Liver (tissue), 3 donors: ENCODE measurements around the gene FRMD4A.

Experiments
- ATF3 ChIP-seq: IDR thresholded peaks from 2 replicates; pipeline ENCODE4 v1.6.1; 2016; ENCODE audit warnings: antibody characterized with exemption
- CTCF ChIP-seq: fragments of 150-350 bp; IDR thresholded peaks from 2 replicates; pipeline ENCODE4 v1.5.1; 2017; ENCODE audit warnings: improper control_type of control experiment, low read depth, low read length; ENCODE audit not compliant: missing input control
- EGR1 ChIP-seq, 2 donors: IDR thresholded peaks; 2 replicates each; pipeline ENCODE4 v1.6.1; 2016 to 2018; ENCODE audit warnings: antibody characterized with exemption in 2 of 2, low read depth in 2 of 2
- GABPA ChIP-seq, 2 donors: IDR thresholded peaks in 1 of 2; conservative IDR thresholded peaks in 1 of 2; 2 replicates each; pipeline ENCODE4 v1.6.1; 2016; ENCODE audit warnings: antibody characterized with exemption in 2 of 2, mild to moderate bottlenecking in 1 of 2, moderate library complexity in 1 of 2
- HNF4A ChIP-seq, 2 donors: conservative IDR thresholded peaks; 2 replicates each; pipeline ENCODE4 v1.6.1; 2016; ENCODE audit warnings: antibody characterized with exemption in 2 of 2, mild to moderate bottlenecking in 2 of 2
- HNF4G ChIP-seq: IDR thresholded peaks from 2 replicates; pipeline ENCODE4 v1.6.1; 2016; ENCODE audit warnings: antibody characterized with exemption
- JUND ChIP-seq, 2 donors: IDR thresholded peaks; 2 replicates each; pipeline ENCODE4 v1.6.1; 2016; ENCODE audit warnings: antibody characterized with exemption in 2 of 2
- MAX ChIP-seq: IDR thresholded peaks from 2 replicates; pipeline ENCODE4 v1.6.1; 2016; ENCODE audit warnings: antibody characterized with exemption
- NR2F2 ChIP-seq: IDR thresholded peaks from 2 replicates; pipeline ENCODE4 v1.6.1; 2016; ENCODE audit warnings: antibody characterized with exemption
- RAD21 ChIP-seq, 2 donors: IDR thresholded peaks; 2 replicates each; pipeline ENCODE4 v1.6.1; 2016; ENCODE audit warnings: antibody characterized with exemption in 2 of 2, mild to moderate bottlenecking in 2 of 2
- TAF1 ChIP-seq: conservative IDR thresholded peaks from 2 replicates; pipeline ENCODE4 v1.6.1; 2016; ENCODE audit warnings: antibody characterized with exemption, mild to moderate bottlenecking
- YY1 ChIP-seq: IDR thresholded peaks from 2 replicates; pipeline ENCODE4 v1.6.1; 2016; ENCODE audit warnings: antibody characterized with exemption, mild to moderate bottlenecking
- ZBTB33 ChIP-seq: IDR thresholded peaks from 2 replicates; pipeline ENCODE4 v1.6.1; 2016; ENCODE audit warnings: antibody characterized with exemption
- TF ChIP-seq, protein P1 (sequence below): IDR thresholded peaks from 2 replicates; pipeline ENCODE4 v1.6.1; 2016; ENCODE audit warnings: antibody characterized with exemption, mild to moderate bottlenecking
- donor health status: healthy.
- donor health status: healthy.

GRCh38 chr10:13930120-13930519 lies 400.6 kb downstream of the FRMD4A start:
- TF ChIP-seq, protein P1, sequence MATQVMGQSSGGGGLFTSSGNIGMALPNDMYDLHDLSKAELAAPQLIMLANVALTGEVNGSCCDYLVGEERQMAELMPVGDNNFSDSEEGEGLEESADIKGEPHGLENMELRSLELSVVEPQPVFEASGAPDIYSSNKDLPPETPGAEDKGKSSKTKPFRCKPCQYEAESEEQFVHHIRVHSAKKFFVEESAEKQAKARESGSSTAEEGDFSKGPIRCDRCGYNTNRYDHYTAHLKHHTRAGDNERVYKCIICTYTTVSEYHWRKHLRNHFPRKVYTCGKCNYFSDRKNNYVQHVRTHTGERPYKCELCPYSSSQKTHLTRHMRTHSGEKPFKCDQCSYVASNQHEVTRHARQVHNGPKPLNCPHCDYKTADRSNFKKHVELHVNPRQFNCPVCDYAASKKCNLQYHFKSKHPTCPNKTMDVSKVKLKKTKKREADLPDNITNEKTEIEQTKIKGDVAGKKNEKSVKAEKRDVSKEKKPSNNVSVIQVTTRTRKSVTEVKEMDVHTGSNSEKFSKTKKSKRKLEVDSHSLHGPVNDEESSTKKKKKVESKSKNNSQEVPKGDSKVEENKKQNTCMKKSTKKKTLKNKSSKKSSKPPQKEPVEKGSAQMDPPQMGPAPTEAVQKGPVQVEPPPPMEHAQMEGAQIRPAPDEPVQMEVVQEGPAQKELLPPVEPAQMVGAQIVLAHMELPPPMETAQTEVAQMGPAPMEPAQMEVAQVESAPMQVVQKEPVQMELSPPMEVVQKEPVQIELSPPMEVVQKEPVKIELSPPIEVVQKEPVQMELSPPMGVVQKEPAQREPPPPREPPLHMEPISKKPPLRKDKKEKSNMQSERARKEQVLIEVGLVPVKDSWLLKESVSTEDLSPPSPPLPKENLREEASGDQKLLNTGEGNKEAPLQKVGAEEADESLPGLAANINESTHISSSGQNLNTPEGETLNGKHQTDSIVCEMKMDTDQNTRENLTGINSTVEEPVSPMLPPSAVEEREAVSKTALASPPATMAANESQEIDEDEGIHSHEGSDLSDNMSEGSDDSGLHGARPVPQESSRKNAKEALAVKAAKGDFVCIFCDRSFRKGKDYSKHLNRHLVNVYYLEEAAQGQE = no peak
- TF ChIP-seq ZBTB33 = no peak
- no peak for TF ChIP-seq CTCF
- TF ChIP-seq YY1 = no peak
- TF ChIP-seq ATF3 = no peak
- TF ChIP-seq HNF4G = no peak
- no peak for TF ChIP-seq MAX
- TF ChIP-seq EGR1 (IDR thresholded peaks at IDR 0.05; ENCODE audit: low read depth in 2 of 2) = no peak
- no peak for TF ChIP-seq HNF4A (conservative IDR thresholded peaks at IDR 0.05)
- no peak for TF ChIP-seq GABPA (IDR thresholded peaks at IDR 0.05 in 1 of 2, conservative IDR thresholded peaks at IDR 0.05 in 1 of 2)
- TF ChIP-seq TAF1 = no peak
- TF ChIP-seq NR2F2 = no peak
- no peak for TF ChIP-seq RAD21 (IDR thresholded peaks at IDR 0.05)
- no peak for TF ChIP-seq JUND (IDR thresholded peaks at IDR 0.05)
